Measurements from ENCODE around the gene PLOD1. TPM values are rescaled to one million over a fixed set of nuclear protein-coding genes. Genes with fewer than 3 reads are reported as not detected.
A peak's percentile ranks its signal among the peaks of the same experiment; 100 is the strongest.
"Not testable (repeated sequence)": the region's sequence is repeated elsewhere in the genome, so short reads cannot be mapped to it uniquely, and the experiment has no call there.

Gene PLOD1
- total RNA-seq, 1 donor from 2014 or later, result 54.8 TPM

DNA sequence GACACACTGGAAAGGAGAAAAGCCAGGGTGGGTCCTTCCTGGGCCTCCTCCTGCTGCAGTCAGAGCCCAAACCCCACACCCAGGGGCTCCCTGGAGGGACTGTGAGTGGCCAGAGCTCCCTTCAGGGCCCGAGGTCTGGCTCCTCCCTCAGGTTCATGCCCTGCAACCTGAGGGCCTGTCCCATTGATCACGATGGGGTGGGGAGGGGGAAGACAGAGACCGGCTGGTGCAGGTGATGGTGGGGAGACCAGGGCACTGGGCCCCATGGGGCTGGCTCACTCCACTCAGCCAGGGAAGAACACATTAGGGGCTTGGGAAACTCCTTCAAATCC is 45.7 kb upstream of the PLOD1 start:
- H3K4me3 ChIP-seq (ENCODE audit: low read depth, low read length), result no peak overlapping the region
- TF ChIP-seq, protein P1, sequence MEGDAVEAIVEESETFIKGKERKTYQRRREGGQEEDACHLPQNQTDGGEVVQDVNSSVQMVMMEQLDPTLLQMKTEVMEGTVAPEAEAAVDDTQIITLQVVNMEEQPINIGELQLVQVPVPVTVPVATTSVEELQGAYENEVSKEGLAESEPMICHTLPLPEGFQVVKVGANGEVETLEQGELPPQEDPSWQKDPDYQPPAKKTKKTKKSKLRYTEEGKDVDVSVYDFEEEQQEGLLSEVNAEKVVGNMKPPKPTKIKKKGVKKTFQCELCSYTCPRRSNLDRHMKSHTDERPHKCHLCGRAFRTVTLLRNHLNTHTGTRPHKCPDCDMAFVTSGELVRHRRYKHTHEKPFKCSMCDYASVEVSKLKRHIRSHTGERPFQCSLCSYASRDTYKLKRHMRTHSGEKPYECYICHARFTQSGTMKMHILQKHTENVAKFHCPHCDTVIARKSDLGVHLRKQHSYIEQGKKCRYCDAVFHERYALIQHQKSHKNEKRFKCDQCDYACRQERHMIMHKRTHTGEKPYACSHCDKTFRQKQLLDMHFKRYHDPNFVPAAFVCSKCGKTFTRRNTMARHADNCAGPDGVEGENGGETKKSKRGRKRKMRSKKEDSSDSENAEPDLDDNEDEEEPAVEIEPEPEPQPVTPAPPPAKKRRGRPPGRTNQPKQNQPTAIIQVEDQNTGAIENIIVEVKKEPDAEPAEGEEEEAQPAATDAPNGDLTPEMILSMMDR (IDR thresholded peaks at IDR 0.05; ENCODE audit: insufficient read depth, low read length, severe bottlenecking), result no peak
- H3K36me3 ChIP-seq (ENCODE audit: control insufficient read depth, insufficient read depth, low read length), result no peaks in the 10 kb centered on the region
- FAIRE-seq (no peak), DNase-seq (ENCODE audit: low read depth) (no peak)
- H3K27me3 ChIP-seq (ENCODE audit: control insufficient read depth, insufficient read depth, low read length), result peaks cover 9% of the 10 kb centered on the region

DNA sequence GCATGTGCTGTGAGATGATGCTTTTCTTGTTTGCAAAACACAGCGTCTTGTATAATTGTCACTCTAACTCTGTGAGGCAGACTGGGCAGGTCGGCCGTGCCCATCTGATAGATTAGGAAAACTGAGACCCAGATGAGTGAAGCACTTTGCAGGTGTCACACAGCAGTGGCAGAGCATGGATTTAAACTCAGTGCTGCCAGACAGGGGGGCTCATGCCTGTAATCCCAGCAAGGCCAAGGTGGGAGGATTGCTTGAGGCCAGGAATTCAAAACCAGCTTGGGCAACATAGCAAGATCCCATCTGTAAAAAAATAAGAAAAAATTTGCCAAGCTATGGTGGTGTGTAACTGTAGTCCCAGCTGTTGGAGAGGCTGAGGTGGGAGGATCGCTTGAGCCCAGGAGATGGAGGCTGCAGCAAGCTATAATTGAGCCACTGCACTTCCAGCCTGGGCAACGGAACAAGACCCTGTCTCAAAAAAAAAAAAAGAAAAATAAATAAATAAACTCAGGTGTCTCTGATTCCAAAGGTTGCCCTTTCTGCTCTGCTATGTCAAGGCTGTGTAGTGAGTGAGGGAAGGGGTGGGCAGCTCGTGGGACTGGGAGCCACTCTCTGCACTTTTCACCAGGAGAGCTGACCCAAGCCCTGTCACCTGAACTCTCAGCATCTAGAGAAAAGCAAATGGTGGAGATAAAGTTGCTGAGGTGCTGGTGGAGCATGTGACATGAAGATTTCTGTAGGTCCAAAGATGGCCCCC is 42.9 kb upstream of the PLOD1 start:
- FAIRE-seq, result no peak
- Histone ChIP-seq H3K27me3 (ENCODE audit: control insufficient read depth, insufficient read depth, low read length) (peaks cover 9% of the 10 kb centered on the region), H3K36me3 (ENCODE audit: control insufficient read depth, insufficient read depth, low read length) (no peaks in the 10 kb centered on the region), H3K4me3 (ENCODE audit: low read depth, low read length) (no peak overlapping the region)
- DNase-seq (ENCODE audit: low read depth), result no peak
- TF ChIP-seq, protein P1 (IDR thresholded peaks at IDR 0.05; ENCODE audit: insufficient read depth, low read length, severe bottlenecking), result no peak

DNA sequence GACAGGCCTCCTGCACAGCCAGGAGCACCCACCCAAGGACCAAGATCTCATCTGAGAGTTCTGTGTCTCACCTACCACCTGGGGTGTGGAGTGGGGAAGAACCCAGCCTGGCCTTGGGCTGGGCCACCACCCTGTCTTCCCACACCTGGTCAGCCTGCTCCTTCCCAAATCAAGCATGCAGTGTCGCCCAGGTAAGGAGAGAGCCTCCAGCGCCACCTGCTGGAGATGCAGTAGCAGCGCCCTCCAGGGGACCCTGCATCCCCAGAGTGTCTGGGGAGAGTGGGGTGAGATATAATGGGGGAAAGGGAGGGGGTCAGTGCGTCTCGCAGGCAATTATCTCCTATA is 40.6 kb upstream of the PLOD1 start:
- DNase-seq (ENCODE audit: low read depth), result peak; percentile 33
- no peak for FAIRE-seq
- no peak overlapping the region for H3K4me3 ChIP-seq (ENCODE audit: low read depth, low read length)
- TF ChIP-seq, protein P1 (IDR thresholded peaks at IDR 0.05; ENCODE audit: insufficient read depth, low read length, severe bottlenecking), result peak; percentile 93
- peaks cover 16% of the 10 kb centered on the region for H3K27me3 ChIP-seq (ENCODE audit: control insufficient read depth, insufficient read depth, low read length)
- no peaks in the 10 kb centered on the region for H3K36me3 ChIP-seq (ENCODE audit: control insufficient read depth, insufficient read depth, low read length)

DNA sequence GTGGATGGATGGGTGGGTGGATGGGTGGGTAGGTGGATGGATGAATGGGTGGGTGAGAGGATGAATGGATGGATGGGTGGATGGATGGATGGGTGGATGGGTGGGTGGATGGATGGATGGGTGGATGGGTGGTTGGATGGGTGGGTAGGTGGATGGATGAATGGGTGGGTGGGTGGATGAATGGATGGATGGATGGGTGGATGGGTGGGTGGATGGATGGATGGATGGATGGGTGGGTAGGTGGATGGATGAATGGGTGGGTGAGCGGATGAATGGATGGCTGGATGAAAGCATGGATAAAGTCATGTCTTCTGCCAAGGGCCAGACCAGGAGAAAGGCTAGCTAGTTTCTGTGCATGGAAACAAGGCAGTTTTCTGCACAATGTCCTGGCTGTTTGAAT is 40.0 kb upstream of the PLOD1 start:
- DNase-seq (ENCODE audit: low read depth); FAIRE-seq; H3K36me3 ChIP-seq (ENCODE audit: control insufficient read depth, insufficient read depth, low read length); H3K4me3 ChIP-seq (ENCODE audit: low read depth, low read length): not testable (repeated sequence)
- H3K27me3 ChIP-seq (ENCODE audit: control insufficient read depth, insufficient read depth, low read length), result peaks cover 21% of the 10 kb centered on the region

DNA sequence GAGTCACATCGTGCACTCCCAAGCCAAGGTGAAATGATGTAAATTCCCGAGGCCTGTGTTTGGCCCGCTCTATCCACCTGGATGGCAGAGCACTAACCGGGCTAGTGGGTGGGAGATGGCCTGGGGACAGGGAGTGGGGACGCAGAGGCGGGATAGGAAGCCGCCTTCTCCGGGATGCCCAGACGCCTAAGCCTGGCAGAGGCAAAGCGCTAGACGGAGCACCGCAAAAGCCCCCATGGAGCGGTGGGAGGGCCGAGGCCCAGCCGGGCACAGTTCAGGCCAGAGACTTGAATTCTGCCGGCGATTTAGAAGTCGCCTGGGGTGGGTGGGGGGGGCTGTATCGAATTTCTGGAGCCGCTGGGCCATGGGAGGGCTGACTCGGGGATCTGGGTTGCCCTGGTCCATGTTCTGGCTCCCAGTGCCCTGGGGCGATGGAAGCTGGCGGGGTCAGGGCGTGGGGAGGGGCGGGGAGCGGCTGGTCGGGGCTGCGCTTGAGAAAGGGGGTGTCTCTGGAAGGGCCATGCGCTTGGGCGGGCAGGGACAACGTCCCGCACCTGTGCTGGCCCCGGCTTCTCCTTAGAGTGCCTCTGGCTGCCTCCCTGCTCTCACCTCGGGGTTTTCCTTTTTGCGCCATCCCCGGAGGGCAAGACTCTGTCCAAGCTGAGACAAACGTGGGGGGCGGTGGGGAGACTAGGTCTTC is 36.3 kb upstream of the PLOD1 start:
- TF ChIP-seq, protein P1 (IDR thresholded peaks at IDR 0.05; ENCODE audit: insufficient read depth, low read length, severe bottlenecking), result no peak
- FAIRE-seq (no peak), DNase-seq (ENCODE audit: low read depth) (no peak)
- Histone ChIP-seq H3K27me3 (ENCODE audit: control insufficient read depth, insufficient read depth, low read length) (peaks cover 12% of the 10 kb centered on the region), H3K36me3 (ENCODE audit: control insufficient read depth, insufficient read depth, low read length) (no peaks in the 10 kb centered on the region), H3K4me3 (ENCODE audit: low read depth, low read length) (no peak overlapping the region)

DNA sequence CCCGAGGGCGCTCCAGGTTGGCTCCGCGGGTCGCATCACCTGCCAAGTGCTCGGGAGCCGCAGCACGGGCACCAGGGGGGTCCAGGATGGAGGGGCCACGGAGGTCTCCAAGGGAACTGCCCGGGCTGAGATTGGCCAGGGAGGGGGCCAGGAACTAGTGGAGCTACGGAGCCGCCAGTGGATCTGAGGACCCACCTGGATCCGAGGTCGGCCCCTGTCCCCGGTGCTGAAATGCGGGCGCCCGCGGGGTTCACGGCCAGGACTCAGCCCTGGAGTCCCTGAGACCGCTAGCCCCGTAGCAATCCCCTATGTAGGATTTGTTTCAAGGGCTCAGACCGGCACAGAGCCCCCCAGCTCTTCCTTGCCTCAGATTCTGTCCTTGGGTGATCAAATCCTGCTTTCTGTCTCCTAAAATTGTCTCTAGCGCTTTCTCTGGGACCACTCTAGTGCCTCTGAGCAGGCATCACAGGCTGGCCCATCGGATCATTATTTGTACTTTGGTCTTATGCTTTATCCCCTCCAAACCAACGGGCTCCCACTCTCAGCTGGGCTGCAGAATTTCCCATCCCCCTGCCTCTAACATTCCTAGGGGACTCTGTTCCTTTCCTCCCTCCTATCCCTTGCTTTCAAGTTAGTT is 35.6 kb upstream of the PLOD1 start:
- DNase-seq (ENCODE audit: low read depth), result no peak
- Histone ChIP-seq H3K36me3 (ENCODE audit: control insufficient read depth, insufficient read depth, low read length) (no peaks in the 10 kb centered on the region), H3K27me3 (ENCODE audit: control insufficient read depth, insufficient read depth, low read length) (peaks cover 12% of the 10 kb centered on the region), H3K4me3 (ENCODE audit: low read depth, low read length) (no peak overlapping the region)
- TF ChIP-seq, protein P1 (IDR thresholded peaks at IDR 0.05; ENCODE audit: insufficient read depth, low read length, severe bottlenecking), result no peak
- FAIRE-seq, result no peak

DNA sequence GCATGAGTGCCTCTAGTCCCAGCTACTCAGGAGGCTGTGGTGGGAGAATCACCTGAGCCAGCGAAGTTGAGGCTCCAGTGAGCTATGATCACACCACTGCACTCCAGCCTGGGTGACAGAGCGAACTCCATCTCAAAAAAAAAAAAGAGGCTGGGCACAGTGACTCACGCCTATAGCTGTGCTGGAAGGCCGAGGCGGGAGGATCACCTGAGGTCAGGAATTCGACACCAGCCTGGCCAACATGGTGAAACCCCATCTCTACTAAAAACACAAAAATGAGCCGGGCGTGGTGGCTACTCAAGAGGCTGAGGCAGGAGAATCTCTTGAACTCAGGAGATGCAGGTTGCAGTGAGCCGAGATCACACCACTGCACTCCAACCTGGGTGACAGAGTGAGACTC is 33.1 kb upstream of the PLOD1 start:
- H3K36me3 ChIP-seq (ENCODE audit: control insufficient read depth, insufficient read depth, low read length); FAIRE-seq; H3K4me3 ChIP-seq (ENCODE audit: low read depth, low read length): not testable (repeated sequence)
- H3K27me3 ChIP-seq (ENCODE audit: control insufficient read depth, insufficient read depth, low read length), result peaks cover 12% of the 10 kb centered on the region
- DNase-seq (ENCODE audit: low read depth), result peak; percentile 46
